ENCODE data around the gene PREX1.

DNA sequence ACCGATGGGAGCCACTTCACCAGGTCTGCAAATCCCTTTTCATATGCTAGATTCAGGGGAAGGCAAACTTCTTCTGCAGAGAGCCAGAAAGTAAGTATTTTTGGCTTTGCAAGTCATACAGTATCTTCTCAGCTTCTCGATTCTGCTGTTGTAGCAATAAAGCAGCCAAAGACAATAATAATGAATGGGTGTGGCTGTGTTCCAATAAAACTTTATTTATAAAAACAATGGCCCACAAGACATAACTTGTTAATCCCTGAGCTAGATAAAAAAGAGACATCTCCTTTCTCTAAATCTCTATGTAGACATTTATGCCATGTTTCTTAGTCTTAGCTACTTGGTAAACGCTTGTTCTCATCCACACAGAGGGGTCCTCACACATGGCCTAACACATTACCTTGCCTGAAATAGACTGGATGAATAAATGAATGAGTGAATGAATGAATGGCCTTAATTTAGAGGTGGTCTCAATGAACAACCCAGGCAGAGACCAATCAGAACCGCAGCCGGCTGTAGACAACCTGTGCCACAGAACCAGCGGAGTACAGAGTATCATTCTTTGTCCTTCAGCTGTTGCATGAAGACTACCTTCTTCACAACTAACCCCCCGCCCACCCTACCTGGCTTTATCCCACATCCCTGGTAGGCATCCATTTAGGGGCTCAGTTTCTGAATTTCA lies 13.5 kb upstream of the PREX1 start:
- TF ChIP-seq, protein P1, sequence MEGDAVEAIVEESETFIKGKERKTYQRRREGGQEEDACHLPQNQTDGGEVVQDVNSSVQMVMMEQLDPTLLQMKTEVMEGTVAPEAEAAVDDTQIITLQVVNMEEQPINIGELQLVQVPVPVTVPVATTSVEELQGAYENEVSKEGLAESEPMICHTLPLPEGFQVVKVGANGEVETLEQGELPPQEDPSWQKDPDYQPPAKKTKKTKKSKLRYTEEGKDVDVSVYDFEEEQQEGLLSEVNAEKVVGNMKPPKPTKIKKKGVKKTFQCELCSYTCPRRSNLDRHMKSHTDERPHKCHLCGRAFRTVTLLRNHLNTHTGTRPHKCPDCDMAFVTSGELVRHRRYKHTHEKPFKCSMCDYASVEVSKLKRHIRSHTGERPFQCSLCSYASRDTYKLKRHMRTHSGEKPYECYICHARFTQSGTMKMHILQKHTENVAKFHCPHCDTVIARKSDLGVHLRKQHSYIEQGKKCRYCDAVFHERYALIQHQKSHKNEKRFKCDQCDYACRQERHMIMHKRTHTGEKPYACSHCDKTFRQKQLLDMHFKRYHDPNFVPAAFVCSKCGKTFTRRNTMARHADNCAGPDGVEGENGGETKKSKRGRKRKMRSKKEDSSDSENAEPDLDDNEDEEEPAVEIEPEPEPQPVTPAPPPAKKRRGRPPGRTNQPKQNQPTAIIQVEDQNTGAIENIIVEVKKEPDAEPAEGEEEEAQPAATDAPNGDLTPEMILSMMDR (IDR thresholded peaks at IDR 0.05) = no peak
- no peak for TF ChIP-seq EP300 (IDR thresholded peaks at IDR 0.05)
- no peak for TF ChIP-seq POLR2A (IDR thresholded peaks at IDR 0.05)

Measured in ovary (tissue), 3 donors.